Fibroblast of lung (primary cell): ENCODE data around the gene RAP1GAP. TPM values are rescaled to one million over a fixed set of nuclear protein-coding genes. Genes with fewer than 3 reads are reported as not detected.

Source experiments
- DNase-seq, 2 donors: peaks; one replicate each; pipeline versions ENCODE4 v3.0.0 to v3.0.0-alpha.2; 2010; ENCODE audit warnings: low read depth in 2 of 2
- H2AFZ ChIP-seq: 2 replicates; pipeline ENCODE4 v1.5.1; 2012; ENCODE audit warnings: low read length, control low read depth, inconsistent platforms
- H3K27ac ChIP-seq: 2 replicates; pipeline ENCODE4 v1.5.1; 2011; ENCODE audit warnings: low read length, control low read depth; ENCODE audit not compliant: insufficient read depth
- H3K27me3 ChIP-seq: 2 replicates; pipeline ENCODE4 v1.5.1; 2011; ENCODE audit warnings: mild to moderate bottlenecking, low read length; ENCODE audit not compliant: control insufficient read depth, insufficient read depth
- H3K36me3 ChIP-seq: 2 replicates; pipeline ENCODE4 v1.5.1; 2011; ENCODE audit warnings: low read length; ENCODE audit not compliant: control insufficient read depth, insufficient read depth
- H3K4me1 ChIP-seq: 2 replicates; pipeline ENCODE4 v1.5.1; 2011; ENCODE audit warnings: low read length; ENCODE audit not compliant: control insufficient read depth, insufficient read depth; ENCODE audit errors: extremely low read depth
- H3K4me2 ChIP-seq: 2 replicates; pipeline ENCODE4 v1.5.1; 2011; ENCODE audit warnings: low read length, control low read depth; ENCODE audit not compliant: insufficient read depth; ENCODE audit errors: extremely low read depth
- H3K4me3 ChIP-seq, 4 experiments: fragments of 200-600 bp in 1 of 4; sonication (generic) in 1 of 4; replicated peaks in 1 of 4; 2 replicates each; pipeline ENCODE4 v1.5.1; 2011 to 2016; ENCODE audit warnings: low read length in 4 of 4, low read depth in 3 of 4, mild to moderate bottlenecking in 3 of 4, control low read depth in 2 of 4, inconsistent platforms in 1 of 4, mixed read lengths in 1 of 4; ENCODE audit not compliant: insufficient read depth in 1 of 4; ENCODE audit errors: control extremely low read depth in 1 of 4
- H3K79me2 ChIP-seq: 2 replicates; pipeline ENCODE4 v1.5.1; 2012; ENCODE audit warnings: mild to moderate bottlenecking, low read length, inconsistent platforms; ENCODE audit not compliant: control insufficient read depth, insufficient read depth
- H3K9ac ChIP-seq: 2 replicates; pipeline ENCODE4 v1.5.1; 2011; ENCODE audit warnings: mild to moderate bottlenecking, low read length, control low read depth; ENCODE audit not compliant: insufficient read depth
- H3K9me3 ChIP-seq: 2 replicates; pipeline ENCODE4 v1.5.1; 2012; ENCODE audit warnings: low read depth, low read length; ENCODE audit not compliant: control insufficient read depth, insufficient read depth
- H4K20me1 ChIP-seq: 2 replicates; pipeline ENCODE4 v1.5.1; 2011; ENCODE audit warnings: low read length; ENCODE audit not compliant: control insufficient read depth, insufficient read depth; ENCODE audit errors: extremely low read depth
- EZH2 ChIP-seq: IDR thresholded peaks from 2 replicates; pipeline ENCODE4 v1.5.1; 2012; ENCODE audit warnings: low read length, control low read depth, mild to moderate bottlenecking; ENCODE audit errors: missing control alignments
- polyA plus RNA-seq, 2 donors: library from polyadenylated mRNA; depleted of rRNA in 1 of 2; stranded (reverse) in 1 of 2; unstranded in 1 of 2; fragments of >200 nt; gene quantifications; 2 replicates each; pipeline ENCODE4 v1.2.1, GENCODE V29; 2011 to 2012; ENCODE audit warnings: missing spikeins in 1 of 2
- total RNA-seq: library from RNA; depleted of rRNA; stranded (reverse); fragments of >200 nt; gene quantifications from 2 replicates; pipeline ENCODE4 v1.2.1, GENCODE V29; 2014
- TF ChIP-seq, protein P1 (sequence below), 2 donors: IDR thresholded peaks in 1 of 2; conservative IDR thresholded peaks in 1 of 2; 1 replicate in 1 of 2; 2 replicates in 1 of 2; pipeline ENCODE4 v1.5.1; 2011 to 2012; ENCODE audit warnings: low read length in 2 of 2, control low read depth in 1 of 2, inconsistent platforms in 1 of 2, low read depth in 1 of 2, mild to moderate bottlenecking in 1 of 2

The RAP1GAP gene
- total and polyA plus RNA-seq, 2 donors (not counting 1 experiment from before 2014, with no cell fraction given), result under 0.01 to 0.05 TPM

DNA sequence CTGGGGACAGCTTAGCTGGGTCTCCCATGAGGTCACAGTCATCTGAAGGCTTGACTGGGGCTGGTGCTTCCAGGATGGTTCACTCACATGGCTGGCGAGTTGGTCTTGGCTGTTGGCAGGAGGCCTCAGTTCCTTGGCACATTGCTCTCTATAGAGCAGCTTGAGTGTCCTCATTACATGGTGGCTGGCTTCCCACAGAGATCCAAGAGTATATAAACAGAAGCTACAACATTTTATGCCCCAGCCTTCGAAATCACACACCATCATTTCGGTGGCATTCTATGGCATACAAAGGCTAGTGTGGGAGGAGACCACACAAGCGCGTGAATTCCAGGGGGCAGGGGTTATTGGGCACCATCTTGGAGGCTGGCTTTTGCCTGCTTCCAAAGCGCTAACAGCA lies 96.9 kb downstream of the RAP1GAP start:
- no peak overlapping the region for H3K4me3 ChIP-seq
- H3K4me2 ChIP-seq, result no peak overlapping the region
- no peak overlapping the region for H2AFZ ChIP-seq
- TF ChIP-seq EZH2, result no peak
- TF ChIP-seq, protein P1, sequence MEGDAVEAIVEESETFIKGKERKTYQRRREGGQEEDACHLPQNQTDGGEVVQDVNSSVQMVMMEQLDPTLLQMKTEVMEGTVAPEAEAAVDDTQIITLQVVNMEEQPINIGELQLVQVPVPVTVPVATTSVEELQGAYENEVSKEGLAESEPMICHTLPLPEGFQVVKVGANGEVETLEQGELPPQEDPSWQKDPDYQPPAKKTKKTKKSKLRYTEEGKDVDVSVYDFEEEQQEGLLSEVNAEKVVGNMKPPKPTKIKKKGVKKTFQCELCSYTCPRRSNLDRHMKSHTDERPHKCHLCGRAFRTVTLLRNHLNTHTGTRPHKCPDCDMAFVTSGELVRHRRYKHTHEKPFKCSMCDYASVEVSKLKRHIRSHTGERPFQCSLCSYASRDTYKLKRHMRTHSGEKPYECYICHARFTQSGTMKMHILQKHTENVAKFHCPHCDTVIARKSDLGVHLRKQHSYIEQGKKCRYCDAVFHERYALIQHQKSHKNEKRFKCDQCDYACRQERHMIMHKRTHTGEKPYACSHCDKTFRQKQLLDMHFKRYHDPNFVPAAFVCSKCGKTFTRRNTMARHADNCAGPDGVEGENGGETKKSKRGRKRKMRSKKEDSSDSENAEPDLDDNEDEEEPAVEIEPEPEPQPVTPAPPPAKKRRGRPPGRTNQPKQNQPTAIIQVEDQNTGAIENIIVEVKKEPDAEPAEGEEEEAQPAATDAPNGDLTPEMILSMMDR (conservative IDR thresholded peaks at IDR 0.05 in 1 of 2, IDR thresholded peaks at IDR 0.05 in 1 of 2; ENCODE audit: low read depth in 1 of 2, low read length in 2 of 2), result no peak
- H4K20me1 ChIP-seq, result no peaks in the 10 kb centered on the region
- no peaks in the 10 kb centered on the region for H3K36me3 ChIP-seq
- DNase-seq, result no peak
- no peaks in the 10 kb centered on the region for H3K4me1 ChIP-seq
- no peaks in the 10 kb centered on the region for H3K9me3 ChIP-seq
- H3K27me3 ChIP-seq, result no peaks in the 10 kb centered on the region
- H3K79me2 ChIP-seq, result no peaks in the 10 kb centered on the region
- no peak overlapping the region for H3K9ac ChIP-seq
- no peak overlapping the region for H3K27ac ChIP-seq

DNA sequence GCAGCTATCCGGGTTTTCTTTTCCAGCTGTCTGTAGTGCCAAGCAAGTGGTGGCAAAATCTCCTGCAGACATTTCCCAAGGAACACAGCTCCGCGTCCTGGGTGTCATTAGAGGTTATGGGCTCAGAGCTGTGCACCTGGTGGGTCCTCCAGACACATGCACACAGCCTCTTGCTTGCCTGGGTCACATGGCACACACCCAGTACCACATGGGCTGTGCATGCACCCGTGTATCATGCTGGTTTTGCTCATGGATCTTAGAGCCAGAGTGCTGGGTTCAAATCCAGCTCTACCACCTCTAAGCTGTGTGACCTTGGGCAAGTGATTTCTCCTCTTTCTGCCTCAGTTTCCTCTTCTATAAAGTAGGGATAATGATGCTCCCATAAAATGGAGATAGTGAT lies 98.3 kb downstream of the RAP1GAP start:
- Histone ChIP-seq H3K27ac (no peak overlapping the region), H3K79me2 (no peaks in the 10 kb centered on the region), H3K4me3 (no peak overlapping the region), H2AFZ (no peak overlapping the region), H3K4me2 (no peak overlapping the region), H3K9me3 (no peaks in the 10 kb centered on the region), H3K27me3 (no peaks in the 10 kb centered on the region), H4K20me1 (no peaks in the 10 kb centered on the region), H3K4me1 (no peaks in the 10 kb centered on the region), H3K36me3 (no peaks in the 10 kb centered on the region), H3K9ac (no peak overlapping the region)
- DNase-seq, result no peak
- TF ChIP-seq, protein P1 (conservative IDR thresholded peaks at IDR 0.05 in 1 of 2, IDR thresholded peaks at IDR 0.05 in 1 of 2; ENCODE audit: low read depth in 1 of 2, low read length in 2 of 2), result no peak
- no peak for TF ChIP-seq EZH2

DNA sequence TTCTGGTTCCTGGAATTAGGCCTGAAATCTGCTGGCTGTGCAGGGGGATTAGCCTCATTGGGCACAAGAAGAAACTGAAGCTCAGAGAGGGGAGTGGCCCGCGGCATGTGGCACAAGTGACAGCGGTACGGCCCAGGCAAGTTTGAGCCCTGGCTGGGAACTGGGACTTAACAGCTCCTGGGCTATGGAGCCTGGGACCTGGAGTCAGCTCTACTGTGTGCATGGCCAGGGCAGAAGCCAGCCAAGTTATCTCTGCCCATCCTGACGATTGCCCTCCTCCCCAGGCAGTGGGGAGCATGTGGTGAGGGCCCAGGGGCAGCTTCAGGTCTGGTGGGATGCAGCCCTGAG lies 98.7 kb downstream of the RAP1GAP start:
- no peak for DNase-seq
- Histone ChIP-seq H3K4me2 (no peak overlapping the region), H4K20me1 (no peaks in the 10 kb centered on the region), H3K4me1 (no peaks in the 10 kb centered on the region), H3K36me3 (no peaks in the 10 kb centered on the region), H3K4me3 (no peak overlapping the region), H3K79me2 (no peaks in the 10 kb centered on the region), H2AFZ (no peak overlapping the region), H3K27me3 (no peaks in the 10 kb centered on the region), H3K9me3 (no peaks in the 10 kb centered on the region), H3K27ac (no peak overlapping the region), H3K9ac (no peak overlapping the region)
- TF ChIP-seq, protein P1 (conservative IDR thresholded peaks at IDR 0.05 in 1 of 2, IDR thresholded peaks at IDR 0.05 in 1 of 2; ENCODE audit: low read depth in 1 of 2, low read length in 2 of 2), result no peak
- TF ChIP-seq EZH2, result no peak
